Measurements from ENCODE around the gene NRF1. TPM values are rescaled to one million over a fixed set of nuclear protein-coding genes. Genes with fewer than 3 reads are reported as not detected.

Gene NRF1
- total and polyA plus RNA-seq, 2 of the 13 experiments (the other 11 are each of a cell fraction or from before 2014, with no cell fraction given), result 9.3 to 10.1 TPM

DNA sequence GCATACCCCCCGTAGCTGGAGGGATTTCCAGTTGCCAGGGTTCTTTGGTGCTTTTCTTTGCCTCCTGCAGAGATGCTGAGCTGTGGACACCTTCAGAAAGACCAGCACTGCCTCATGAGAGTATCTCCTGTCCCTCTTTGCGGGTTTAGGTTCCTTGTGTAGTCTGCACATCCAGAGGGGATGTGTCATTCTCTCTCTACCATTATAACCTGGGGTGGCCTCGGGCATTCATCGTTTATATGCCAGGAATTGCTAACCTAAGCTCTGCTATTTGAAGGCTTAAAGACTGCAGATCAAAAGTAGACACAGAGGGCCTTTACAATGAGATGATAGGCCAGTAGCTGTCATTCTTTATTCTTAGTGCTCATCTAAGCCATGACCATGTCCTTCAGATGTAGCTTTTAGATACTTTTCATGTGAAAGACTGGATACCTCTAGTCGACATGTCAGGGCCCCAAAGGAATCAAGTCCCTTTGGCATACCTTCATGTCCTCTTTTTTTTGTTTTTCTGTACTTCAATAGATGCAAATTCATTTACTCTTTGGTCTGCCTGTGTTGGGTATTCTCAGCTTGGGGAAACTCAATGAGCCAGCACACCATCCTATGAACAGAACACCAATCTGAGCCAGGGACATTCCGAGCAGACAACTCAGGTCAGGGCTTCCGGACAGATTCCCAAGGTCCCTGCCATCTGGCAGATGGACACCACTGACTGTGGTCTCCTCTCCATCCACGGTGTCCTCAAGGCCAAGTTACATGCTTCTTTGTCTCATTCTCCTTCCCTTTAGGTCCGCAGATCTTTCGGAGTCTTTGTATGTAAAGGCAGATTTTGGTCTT lies 129.3 kb downstream of the NRF1 start (continued):
- no peak for TF ChIP-seq PRMT3 (CRISPR knock-in tag; IDR thresholded peaks at IDR 0.05; ENCODE audit: borderline replicate concordance, low read depth)

DNA sequence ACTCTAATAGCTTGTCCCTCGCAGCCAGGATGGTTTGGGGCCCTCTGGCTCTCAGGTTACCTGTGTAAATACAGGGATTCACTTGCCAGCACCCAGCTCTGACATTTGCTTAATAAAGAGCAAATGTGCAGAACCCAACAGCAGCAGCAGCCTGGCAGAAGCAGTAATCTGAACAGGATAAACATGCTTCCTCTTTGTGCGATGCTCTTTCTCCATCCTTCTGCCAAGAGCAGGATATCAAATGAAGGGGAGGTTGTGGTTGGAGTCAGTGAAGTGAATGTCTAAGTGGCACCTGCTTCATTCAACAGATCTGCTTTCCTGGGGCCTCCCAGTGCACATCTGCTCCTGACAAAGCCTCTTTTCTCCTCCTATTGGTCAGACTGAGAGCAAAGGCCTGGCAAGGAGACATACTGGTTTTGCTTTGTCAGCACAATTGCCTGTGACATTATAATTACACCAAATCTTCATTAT lies 130.3 kb downstream of the NRF1 start:
- Histone ChIP-seq H3K27me3 (ENCODE audit: control insufficient read depth in 1 of 2, insufficient read depth in 2 of 2, low read length in 2 of 2) (no peaks in the 10 kb centered on the region), H2AFZ (ENCODE audit: low read length) (no peak overlapping the region), H3K4me3 (replicated peaks in 1 of 3; ENCODE audit: insufficient read depth in 1 of 3, low read depth in 2 of 3, low read length in 3 of 3) (no peak overlapping the region), H3K9me3 (ENCODE audit: low read length) (no peaks in the 10 kb centered on the region), H3K4me2 (ENCODE audit: low read depth, low read length) (no peak overlapping the region), H4K20me1 (ENCODE audit: insufficient read depth, low read length) (no peaks in the 10 kb centered on the region), H3K4me1 (ENCODE audit: insufficient read depth, low read length) (peaks cover 10% of the 10 kb centered on the region; the same call in 1 of the 2 replicates), H3K9ac (ENCODE audit: insufficient read depth, low read depth, low read length) (no peak overlapping the region), H3K27ac (ENCODE audit: extremely low read length, insufficient read depth, low read length) (no peak overlapping the region), H3K36me3 (replicated peaks in 1 of 2; ENCODE audit: control insufficient read depth in 1 of 2, insufficient read depth in 2 of 2, low read length in 2 of 2) (peaks cover 7 to 31% of the 10 kb centered on the region in 2 experiments; a peak in 4 of 5 replicates), H3K79me2 (ENCODE audit: insufficient read depth, low read length) (no peaks in the 10 kb centered on the region)
- CTCF ChIA-PET (ENCODE audit: low intra/inter-chr PET ratio, low total read pairs), result no interaction called here
- intact Hi-C loops (cut with micrococcal nuclease; ENCODE audit: unreplicated experiment), result no loop called here
- ATAC-seq, result no peak
- POLR2A ChIA-PET, result no interaction called here
- no peak for DNase-seq (ENCODE audit: low spot score)
- no peak for FAIRE-seq
- in situ Hi-C loops (cut with HindIII; ENCODE audit: extremely low pct_ligation_motif_present, low pct_unique_long_range_greater_than_20kb), result no loop called here
- BruUV-seq (replicated peaks), result no TSS peak
- 70% methylated on average over 2 of the region's 2 CpGs for WGBS (ENCODE audit: low lambda C conversion rate)
- no peak for TF ChIP-seq NR2C2 (CRISPR knock-in tag; IDR thresholded peaks at IDR 0.05; ENCODE audit: borderline replicate concordance)
- no peak for TF ChIP-seq FOXA1 (IDR thresholded peaks at IDR 0.05)
- TF ChIP-seq FOXA1 (CRISPR knock-in tag; IDR thresholded peaks at IDR 0.05), result 0 out of 2 replicates have a peak, but pooled peaks have one; percentile 13
- TF ChIP-seq MAFK (conservative IDR thresholded peaks at IDR 0.05 in 1 of 2, IDR thresholded peaks at IDR 0.05 in 1 of 2; ENCODE audit: low read length in 2 of 2), result peak; percentile 97 to 99
- peak; percentile 49; the same call in 1 of the 2 replicates for TF ChIP-seq SIX1 (CRISPR knock-in tag; IDR thresholded peaks at IDR 0.05; ENCODE audit: borderline replicate concordance)
- peak; percentile 98 for TF ChIP-seq MAFF (IDR thresholded peaks at IDR 0.05; ENCODE audit: low read depth, low read length)
- TF ChIP-seq SIX4 (CRISPR knock-in tag; IDR thresholded peaks at IDR 0.05), result peak; percentile 86; the same call in 1 of the 2 replicates
